Fibroblast of skin of right quadriceps (primary cell): ENCODE results near the gene RALA.

Experiments used
- DNase-seq: peaks from one replicate; pipeline ENCODE4 v3.0.0-alpha.2; 2013

RALA gene

GRCh38 chr7:39623047-39623731, at the start of gene RALA:
TSS of gene RALA (plus strand) at chr7:39623572. CDS start at chr7:39686668, 63,096 bp downstream.
- DNase-seq: peak; percentile 94

GRCh38 chr7:39574673-39575349, 48.6 kb upstream of the RALA start:
- DNase-seq: no peak

GRCh38 chr7:39577229-39577874, 46.0 kb upstream of the RALA start:
- DNase-seq: no peak

- DNase-seq: peak; percentile 88
These were observed 43.1 kb upstream of the RALA start for GRCh38 chr7:39580149-39580874.

GRCh38 chr7:39582536-39582935, 40.8 kb upstream of the RALA start:
- DNase-seq: no peak

GRCh38 chr7:39583539-39583938, 39.8 kb upstream of the RALA start:
- no peak for DNase-seq

GRCh38 chr7:39587393-39587792, 36.0 kb upstream of the RALA start:
- peak; percentile 61 for DNase-seq

GRCh38 chr7:39588416-39588815, 35.0 kb upstream of the RALA start:
- no peak for DNase-seq

- peak; percentile 88 for DNase-seq
These were observed 33.9 kb upstream of the RALA start for GRCh38 chr7:39589323-39590111.

- peak; percentile 55 for DNase-seq
These were observed 30.8 kb upstream of the RALA start for GRCh38 chr7:39592586-39592985.

GRCh38 chr7:39594988-39595620, 28.3 kb upstream of the RALA start:
- peak; percentile 50 for DNase-seq

GRCh38 chr7:39602351-39602750, 21.0 kb upstream of the RALA start:
- peak; percentile 42 for DNase-seq

- DNase-seq: no peak
These were observed 19.4 kb upstream of the RALA start for GRCh38 chr7:39603924-39604323.

GRCh38 chr7:39605087-39605486, 18.3 kb upstream of the RALA start:
- peak; percentile 45 for DNase-seq

GRCh38 chr7:39606352-39606751, 17.0 kb upstream of the RALA start:
- no peak for DNase-seq

- DNase-seq: no peak
These were observed 16.4 kb upstream of the RALA start for GRCh38 chr7:39606941-39607340.

GRCh38 chr7:39607865-39608264, 15.5 kb upstream of the RALA start:
- no peak for DNase-seq

- DNase-seq: no peak
These were observed 15.1 kb upstream of the RALA start for GRCh38 chr7:39608278-39608677.

- peak; percentile 80 for DNase-seq
These were observed 14.0 kb upstream of the RALA start for GRCh38 chr7:39609113-39609934.

GRCh38 chr7:39609935-39610263, 13.5 kb upstream of the RALA start:
- no peak for DNase-seq

- DNase-seq: peak; percentile 87
These were observed 9.8 kb upstream of the RALA start for GRCh38 chr7:39613577-39613976.
